COR-L47 (cell line): Measurements from ENCODE around the gene FAXDC2.

Source experiments
- DNase-seq: peaks from one replicate; lab custom pipeline; 2025; lab: John Stamatoyannopoulos, UW

The FAXDC2 gene

GRCh38 chr5:154794525-154795234, 55.7 kb downstream of the FAXDC2 start:
- DNase-seq: no peak

GRCh38 chr5:154793599-154794524, 56.5 kb downstream of the FAXDC2 start:
- no peak for DNase-seq

GRCh38 chr5:154791535-154791934, 58.9 kb downstream of the FAXDC2 start:
- no peak for DNase-seq

GRCh38 chr5:154788212-154788611, 62.2 kb downstream of the FAXDC2 start:
- DNase-seq: no peak

GRCh38 chr5:154786414-154786813, 64.0 kb downstream of the FAXDC2 start:
- no peak for DNase-seq

- DNase-seq: no peak
Measured at GRCh38 chr5:154784856-154785255, 65.5 kb downstream of the FAXDC2 start.

- no peak for DNase-seq
Measured at GRCh38 chr5:154783774-154784460, 66.5 kb downstream of the FAXDC2 start.

GRCh38 chr5:154782812-154783592, 67.4 kb downstream of the FAXDC2 start:
- no peak for DNase-seq

- no peak for DNase-seq
Measured at GRCh38 chr5:154782326-154782725, 68.1 kb downstream of the FAXDC2 start.

- no peak for DNase-seq
Measured at GRCh38 chr5:154780128-154780527, 70.3 kb downstream of the FAXDC2 start.

GRCh38 chr5:154779105-154779504, 71.3 kb downstream of the FAXDC2 start:
- no peak for DNase-seq

GRCh38 chr5:154778534-154778933, 71.9 kb downstream of the FAXDC2 start:
- DNase-seq: no peak

GRCh38 chr5:154776167-154776566, 74.2 kb downstream of the FAXDC2 start:
- no peak for DNase-seq

- no peak for DNase-seq
Measured at GRCh38 chr5:154773326-154773725, 77.1 kb downstream of the FAXDC2 start.

GRCh38 chr5:154771383-154771901, 79.0 kb downstream of the FAXDC2 start:
- DNase-seq: no peak

- DNase-seq: no peak
Measured at GRCh38 chr5:154770111-154770510, 80.3 kb downstream of the FAXDC2 start.
